ENCODE data around the gene RAB40C.
A peak's percentile ranks its signal among the peaks of the same experiment; 100 is the strongest.

The RAB40C gene

GRCh38 chr16:593807-594206 is 3.9 kb downstream of the RAB40C start:
- DNase-seq (ENCODE audit: low read depth in 1 of 2, low spot score in 1 of 2) = no peak
- Histone ChIP-seq H3K4me3 (replicated peaks; ENCODE audit: insufficient read depth, low read length) (no peak overlapping the region), H3K27me3 (ENCODE audit: insufficient read depth, poor library complexity, severe bottlenecking) (no peaks in the 10 kb centered on the region), H3K27ac (replicated peaks) (peak overlapping the region; percentile 91)
- TF ChIP-seq POLR2AphosphoS5 (IDR thresholded peaks at IDR 0.05; ENCODE audit: low read depth) (no peak), GABPA (IDR thresholded peaks at IDR 0.05; ENCODE audit: low read depth) (no peak), SPI1 (IDR thresholded peaks at IDR 0.05; ENCODE audit: borderline replicate concordance, low read depth) (no peak)
- TF ChIP-seq, protein P1, sequence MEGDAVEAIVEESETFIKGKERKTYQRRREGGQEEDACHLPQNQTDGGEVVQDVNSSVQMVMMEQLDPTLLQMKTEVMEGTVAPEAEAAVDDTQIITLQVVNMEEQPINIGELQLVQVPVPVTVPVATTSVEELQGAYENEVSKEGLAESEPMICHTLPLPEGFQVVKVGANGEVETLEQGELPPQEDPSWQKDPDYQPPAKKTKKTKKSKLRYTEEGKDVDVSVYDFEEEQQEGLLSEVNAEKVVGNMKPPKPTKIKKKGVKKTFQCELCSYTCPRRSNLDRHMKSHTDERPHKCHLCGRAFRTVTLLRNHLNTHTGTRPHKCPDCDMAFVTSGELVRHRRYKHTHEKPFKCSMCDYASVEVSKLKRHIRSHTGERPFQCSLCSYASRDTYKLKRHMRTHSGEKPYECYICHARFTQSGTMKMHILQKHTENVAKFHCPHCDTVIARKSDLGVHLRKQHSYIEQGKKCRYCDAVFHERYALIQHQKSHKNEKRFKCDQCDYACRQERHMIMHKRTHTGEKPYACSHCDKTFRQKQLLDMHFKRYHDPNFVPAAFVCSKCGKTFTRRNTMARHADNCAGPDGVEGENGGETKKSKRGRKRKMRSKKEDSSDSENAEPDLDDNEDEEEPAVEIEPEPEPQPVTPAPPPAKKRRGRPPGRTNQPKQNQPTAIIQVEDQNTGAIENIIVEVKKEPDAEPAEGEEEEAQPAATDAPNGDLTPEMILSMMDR (IDR thresholded peaks at IDR 0.05; ENCODE audit: insufficient read depth, low read length) = no peak
- TF ChIP-seq, protein P2, sequence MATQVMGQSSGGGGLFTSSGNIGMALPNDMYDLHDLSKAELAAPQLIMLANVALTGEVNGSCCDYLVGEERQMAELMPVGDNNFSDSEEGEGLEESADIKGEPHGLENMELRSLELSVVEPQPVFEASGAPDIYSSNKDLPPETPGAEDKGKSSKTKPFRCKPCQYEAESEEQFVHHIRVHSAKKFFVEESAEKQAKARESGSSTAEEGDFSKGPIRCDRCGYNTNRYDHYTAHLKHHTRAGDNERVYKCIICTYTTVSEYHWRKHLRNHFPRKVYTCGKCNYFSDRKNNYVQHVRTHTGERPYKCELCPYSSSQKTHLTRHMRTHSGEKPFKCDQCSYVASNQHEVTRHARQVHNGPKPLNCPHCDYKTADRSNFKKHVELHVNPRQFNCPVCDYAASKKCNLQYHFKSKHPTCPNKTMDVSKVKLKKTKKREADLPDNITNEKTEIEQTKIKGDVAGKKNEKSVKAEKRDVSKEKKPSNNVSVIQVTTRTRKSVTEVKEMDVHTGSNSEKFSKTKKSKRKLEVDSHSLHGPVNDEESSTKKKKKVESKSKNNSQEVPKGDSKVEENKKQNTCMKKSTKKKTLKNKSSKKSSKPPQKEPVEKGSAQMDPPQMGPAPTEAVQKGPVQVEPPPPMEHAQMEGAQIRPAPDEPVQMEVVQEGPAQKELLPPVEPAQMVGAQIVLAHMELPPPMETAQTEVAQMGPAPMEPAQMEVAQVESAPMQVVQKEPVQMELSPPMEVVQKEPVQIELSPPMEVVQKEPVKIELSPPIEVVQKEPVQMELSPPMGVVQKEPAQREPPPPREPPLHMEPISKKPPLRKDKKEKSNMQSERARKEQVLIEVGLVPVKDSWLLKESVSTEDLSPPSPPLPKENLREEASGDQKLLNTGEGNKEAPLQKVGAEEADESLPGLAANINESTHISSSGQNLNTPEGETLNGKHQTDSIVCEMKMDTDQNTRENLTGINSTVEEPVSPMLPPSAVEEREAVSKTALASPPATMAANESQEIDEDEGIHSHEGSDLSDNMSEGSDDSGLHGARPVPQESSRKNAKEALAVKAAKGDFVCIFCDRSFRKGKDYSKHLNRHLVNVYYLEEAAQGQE (IDR thresholded peaks at IDR 0.05; ENCODE audit: insufficient replicate concordance, low read depth) = no peak

- Histone ChIP-seq H3K4me3 (replicated peaks; ENCODE audit: insufficient read depth, low read length) (no peak overlapping the region), H3K27ac (replicated peaks) (no peak overlapping the region), H3K27me3 (ENCODE audit: insufficient read depth, poor library complexity, severe bottlenecking) (no peaks in the 10 kb centered on the region)
- no peak for DNase-seq (ENCODE audit: low read depth in 1 of 2, low spot score in 1 of 2)
- TF ChIP-seq, protein P2 (IDR thresholded peaks at IDR 0.05; ENCODE audit: insufficient replicate concordance, low read depth) = no peak
- TF ChIP-seq GABPA (IDR thresholded peaks at IDR 0.05; ENCODE audit: low read depth) (no peak), POLR2AphosphoS5 (IDR thresholded peaks at IDR 0.05; ENCODE audit: low read depth) (no peak)
- TF ChIP-seq, protein P1 (IDR thresholded peaks at IDR 0.05; ENCODE audit: insufficient read depth, low read length) = no peak
These were observed 5.2 kb downstream of the RAB40C start for GRCh38 chr16:595094-595528.

DNA sequence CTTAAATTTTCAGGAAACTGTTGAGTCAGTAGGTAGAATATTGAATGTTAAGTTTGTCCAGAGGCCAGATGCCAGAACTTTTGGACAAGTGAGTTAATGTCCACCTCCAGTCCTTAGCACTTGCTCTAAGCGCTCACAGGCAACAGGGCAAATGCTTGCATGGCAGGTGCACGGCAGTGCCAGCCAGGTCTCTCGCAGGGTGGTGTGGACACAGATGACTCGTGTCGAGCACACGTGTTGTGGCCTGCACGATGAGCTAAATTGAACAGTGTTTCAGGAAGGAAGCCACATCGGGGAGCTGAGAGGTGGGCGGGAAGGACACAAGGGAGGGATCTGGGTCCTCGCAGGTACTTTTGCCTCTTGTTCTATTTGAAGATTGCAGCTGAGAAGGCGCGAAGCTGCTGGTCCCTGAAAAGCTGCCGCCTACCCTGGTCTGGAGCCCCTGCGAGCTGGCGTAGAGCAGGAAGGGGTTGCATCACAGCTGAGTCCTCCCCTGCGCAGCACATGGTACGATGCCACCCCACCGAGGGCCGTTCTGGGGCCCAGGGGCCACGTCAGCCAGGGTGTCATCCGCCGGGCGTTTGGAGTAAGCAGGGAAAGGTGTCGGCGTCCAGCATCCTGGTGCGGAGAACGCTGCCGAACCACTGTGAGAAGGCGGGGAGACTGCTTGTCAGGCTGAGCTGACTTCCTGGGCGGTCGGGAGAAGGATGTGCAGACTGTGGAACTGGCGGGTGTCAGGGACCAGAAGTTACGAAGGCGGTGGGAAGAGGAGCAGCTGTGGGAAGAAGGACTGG is 6.3 kb downstream of the RAB40C start:
- no peak for TF ChIP-seq SPI1 (IDR thresholded peaks at IDR 0.05; ENCODE audit: borderline replicate concordance, low read depth)
- TF ChIP-seq, protein P1 (IDR thresholded peaks at IDR 0.05; ENCODE audit: insufficient read depth, low read length) = no peak
- TF ChIP-seq, protein P2 (IDR thresholded peaks at IDR 0.05; ENCODE audit: insufficient replicate concordance, low read depth) = no peak
- TF ChIP-seq POLR2AphosphoS5 (IDR thresholded peaks at IDR 0.05; ENCODE audit: low read depth) = peak; percentile 22; the same call in 1 of the 2 replicates
- no peak for TF ChIP-seq GABPA (IDR thresholded peaks at IDR 0.05; ENCODE audit: low read depth)
- Histone ChIP-seq H3K27ac (replicated peaks) (peak overlapping the region; percentile 25), H3K27me3 (ENCODE audit: insufficient read depth, poor library complexity, severe bottlenecking) (no peaks in the 10 kb centered on the region), H3K4me3 (replicated peaks; ENCODE audit: insufficient read depth, low read length) (no peak overlapping the region)
- peak in 1 of 2 experiments; percentile 45 for DNase-seq (ENCODE audit: low read depth in 1 of 2, low spot score in 1 of 2)

Data from HL-60 (cell line).